ENCODE results near the gene DMBT1.

The DMBT1 gene

GRCh38 chr10:122549636-122550035 lies 10.9 kb upstream of the DMBT1 start:
- no peak for TF ChIP-seq CTCF (IDR thresholded peaks at IDR 0.05)
- Mint-ChIP-seq H3K4me3 (no peak overlapping the region), H3K4me1 (peaks cover 5% of the 10 kb centered on the region), H3K9me3 (no peaks in the 10 kb centered on the region), H3K27ac (no peak overlapping the region), H3K36me3 (ENCODE audit: low read depth) (no peaks in the 10 kb centered on the region), H3K27me3 (ENCODE audit: low read depth, poor library complexity) (peaks cover 14% of the 10 kb centered on the region)
- no peak for DNase-seq

- DNase-seq, result no peak
Observed at GRCh38 chr10:122550427-122550826, 10.1 kb upstream of the DMBT1 start.

DNA sequence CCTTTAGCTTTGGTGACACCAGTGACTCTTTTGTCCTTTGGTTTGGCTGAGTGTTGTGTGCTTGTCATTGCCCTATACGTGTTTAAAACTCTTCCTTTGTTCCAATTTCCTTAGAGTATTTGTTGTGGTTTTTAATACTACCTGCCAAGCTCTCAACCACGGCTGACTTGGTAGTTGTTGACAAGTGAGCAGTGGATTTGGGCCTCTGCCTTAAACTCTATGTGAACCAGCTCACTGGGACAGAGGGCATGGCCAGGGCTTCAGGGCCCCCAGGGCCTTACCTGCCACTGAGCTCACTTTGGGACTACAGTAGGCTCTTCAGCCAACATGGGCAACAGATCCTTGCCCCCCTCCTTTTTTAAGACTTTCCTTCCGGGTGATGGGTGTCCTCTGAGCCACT lies 9.6 kb upstream of the DMBT1 start:
- TF ChIP-seq CTCF (IDR thresholded peaks at IDR 0.05), result no peak
- Mint-ChIP-seq H3K4me1 (peaks cover 5% of the 10 kb centered on the region), H3K27me3 (ENCODE audit: low read depth, poor library complexity) (peaks cover 11% of the 10 kb centered on the region), H3K27ac (no peak overlapping the region), H3K9me3 (no peaks in the 10 kb centered on the region), H3K36me3 (ENCODE audit: low read depth) (no peaks in the 10 kb centered on the region), H3K4me3 (no peak overlapping the region)
- no peak for DNase-seq

More at GRCh38 chr10:122550427-122550826, 10.1 kb upstream of the DMBT1 start:
- Mint-ChIP-seq H3K4me3 (no peak overlapping the region), H3K36me3 (ENCODE audit: low read depth) (no peaks in the 10 kb centered on the region), H3K9me3 (no peaks in the 10 kb centered on the region), H3K27me3 (ENCODE audit: low read depth, poor library complexity) (peaks cover 11% of the 10 kb centered on the region), H3K27ac (no peak overlapping the region), H3K4me1 (peaks cover 5% of the 10 kb centered on the region)
- TF ChIP-seq CTCF (IDR thresholded peaks at IDR 0.05), result no peak

DNA sequence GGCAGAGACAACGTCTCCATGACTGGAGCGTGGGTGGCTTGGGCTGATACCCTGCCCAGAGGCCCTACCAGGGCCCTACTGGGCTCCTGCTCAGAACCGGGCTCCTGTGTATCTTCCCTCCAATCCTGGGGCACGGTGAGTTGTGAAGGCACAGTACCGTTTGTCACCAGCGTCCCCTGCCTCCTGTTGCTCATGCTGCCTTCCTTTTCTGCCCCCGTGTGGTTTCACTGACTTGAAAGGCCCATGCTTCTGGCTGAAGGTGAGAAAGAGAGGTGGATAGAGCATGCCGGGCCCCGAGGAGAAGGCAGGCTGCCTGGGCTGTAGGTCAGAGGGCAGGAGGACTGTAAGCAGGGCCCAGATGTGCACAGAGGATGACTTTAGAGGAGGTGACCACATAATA lies 9.1 kb upstream of the DMBT1 start:
- Mint-ChIP-seq H3K27me3 (ENCODE audit: low read depth, poor library complexity) (peaks cover 11% of the 10 kb centered on the region), H3K4me3 (no peak overlapping the region), H3K36me3 (ENCODE audit: low read depth) (no peaks in the 10 kb centered on the region), H3K27ac (no peak overlapping the region), H3K4me1 (peaks cover 5% of the 10 kb centered on the region), H3K9me3 (no peaks in the 10 kb centered on the region)
- no peak for DNase-seq
- no peak for TF ChIP-seq CTCF (IDR thresholded peaks at IDR 0.05)

DNA sequence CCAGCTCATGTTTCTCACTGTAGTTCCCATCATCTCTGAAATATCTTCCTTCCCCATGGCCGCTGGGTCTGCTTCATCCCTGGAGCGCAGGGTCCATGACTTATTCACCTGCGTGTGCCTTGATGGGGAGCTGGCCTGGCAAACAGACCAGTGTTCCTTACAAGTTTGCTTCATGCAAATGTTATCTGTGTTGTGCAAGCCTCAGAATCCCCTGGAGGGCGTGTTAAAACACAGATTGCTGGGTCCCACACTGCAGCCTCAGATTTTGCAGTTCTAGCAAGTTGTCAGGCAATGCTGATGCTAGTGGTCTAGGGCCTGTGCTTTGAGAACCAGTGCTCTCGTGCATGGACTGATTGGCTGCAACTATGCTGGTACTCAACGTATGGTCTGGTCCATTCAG lies 7.2 kb upstream of the DMBT1 start:
- Mint-ChIP-seq H3K36me3 (ENCODE audit: low read depth) (no peaks in the 10 kb centered on the region), H3K9me3 (no peaks in the 10 kb centered on the region), H3K4me1 (peaks cover 5% of the 10 kb centered on the region), H3K27me3 (ENCODE audit: low read depth, poor library complexity) (peaks cover 15% of the 10 kb centered on the region), H3K4me3 (no peak overlapping the region), H3K27ac (no peak overlapping the region)
- TF ChIP-seq CTCF (IDR thresholded peaks at IDR 0.05), result no peak
- DNase-seq, result no peak

DNA sequence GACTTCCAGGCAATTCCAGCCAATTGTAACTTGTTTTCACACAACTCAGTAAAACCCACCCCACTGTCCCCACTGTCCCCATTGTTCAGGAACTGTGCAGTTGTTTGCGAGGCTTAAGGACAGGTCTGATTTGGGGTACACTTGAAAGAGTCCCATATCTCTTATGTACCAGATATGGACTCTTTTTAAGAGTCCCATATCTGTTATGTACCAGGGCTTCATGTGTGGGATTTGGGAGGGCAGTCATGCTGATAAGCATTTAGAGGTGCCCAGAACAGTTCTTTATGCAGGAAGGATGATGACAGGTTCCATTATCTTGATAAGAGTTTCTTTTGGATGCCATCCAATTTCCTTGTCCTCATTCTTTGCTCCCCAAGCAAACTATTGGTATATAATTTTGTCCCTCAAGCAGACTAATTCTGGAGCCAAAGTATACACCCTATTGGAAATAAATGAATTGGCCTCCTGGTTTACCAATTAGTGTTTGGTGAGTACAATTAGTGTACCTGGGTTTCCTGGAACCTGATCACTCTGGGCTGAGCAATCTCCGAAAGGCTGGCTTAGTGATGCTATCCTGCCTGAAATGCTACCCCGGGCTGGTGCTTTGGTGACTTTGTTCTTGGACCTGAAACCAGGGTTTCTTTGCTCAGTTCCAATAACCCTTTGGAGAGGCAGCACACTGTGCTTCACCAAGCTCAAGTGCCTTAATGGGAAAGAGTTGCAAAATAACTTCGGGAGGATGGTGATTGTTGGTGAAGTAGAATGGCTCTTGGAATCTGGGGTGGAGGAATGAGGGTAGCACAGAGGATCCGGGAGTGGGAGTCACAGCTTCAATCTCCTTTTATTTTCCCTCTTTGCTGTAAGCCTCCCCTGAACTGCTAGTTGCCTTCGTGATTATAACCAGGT lies 6.2 kb upstream of the DMBT1 start:
- no peaks in the 10 kb centered on the region for H3K36me3 Mint-ChIP-seq (ENCODE audit: low read depth)
- no peaks in the 10 kb centered on the region for H3K9me3 Mint-ChIP-seq
- H3K27ac Mint-ChIP-seq, result no peak overlapping the region
- DNase-seq, result no peak
- no peak for TF ChIP-seq CTCF (IDR thresholded peaks at IDR 0.05)
- peaks cover 5% of the 10 kb centered on the region for H3K4me1 Mint-ChIP-seq
- peaks cover 21% of the 10 kb centered on the region for H3K27me3 Mint-ChIP-seq (ENCODE audit: low read depth, poor library complexity)
- H3K4me3 Mint-ChIP-seq, result no peak overlapping the region

All from nephron progenitor cell (in vitro differentiated cells).